GM12891 (cell line): Measurements from ENCODE around the gene NUDT14.

ENCODE experiments used
- POLR2A ChIP-seq: IDR thresholded peaks from 2 replicates; pipeline ENCODE4 v1.6.1; 2011; ENCODE audit warnings: low read depth, low read length, control low read depth
- POLR2AphosphoS5 ChIP-seq: IDR thresholded peaks from 2 replicates; pipeline ENCODE4 v1.6.1; 2011; ENCODE audit warnings: low read depth, low read length, control low read depth
- POU2F2 ChIP-seq: IDR thresholded peaks from 2 replicates; pipeline ENCODE4 v1.6.1; 2011; ENCODE audit warnings: low read depth, mild to moderate bottlenecking, control low read depth, low read length, moderate library complexity
- TAF1 ChIP-seq: IDR thresholded peaks from 2 replicates; pipeline ENCODE4 v1.6.1; 2011; ENCODE audit warnings: low read depth, low read length, control low read depth

DNA sequence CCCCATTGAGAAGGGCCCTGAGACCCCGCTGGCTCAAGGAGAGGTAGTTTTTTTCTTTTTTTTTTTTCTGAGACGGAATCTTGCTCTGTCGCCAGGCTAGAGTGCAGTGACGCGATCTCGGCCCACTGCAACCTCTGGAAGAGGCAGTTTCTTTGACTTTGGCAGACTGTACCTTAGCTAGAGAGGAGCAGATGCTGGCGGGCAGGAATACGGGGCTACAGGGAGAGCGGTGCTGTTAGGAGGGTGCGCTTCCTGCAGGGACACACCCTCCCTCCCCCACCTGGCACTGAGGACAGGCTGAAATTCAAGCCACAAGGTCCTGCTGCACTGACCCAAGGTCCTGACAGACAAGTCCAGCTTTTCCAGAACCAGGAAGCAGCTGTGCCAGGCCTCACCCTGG is 32.2 kb upstream of the NUDT14 start:
- TF ChIP-seq POU2F2, result no peak
- TF ChIP-seq POLR2AphosphoS5, result no peak
- no peak for TF ChIP-seq POLR2A
- TF ChIP-seq TAF1, result no peak
